ENCODE measurements around the gene THOC7.

DNA sequence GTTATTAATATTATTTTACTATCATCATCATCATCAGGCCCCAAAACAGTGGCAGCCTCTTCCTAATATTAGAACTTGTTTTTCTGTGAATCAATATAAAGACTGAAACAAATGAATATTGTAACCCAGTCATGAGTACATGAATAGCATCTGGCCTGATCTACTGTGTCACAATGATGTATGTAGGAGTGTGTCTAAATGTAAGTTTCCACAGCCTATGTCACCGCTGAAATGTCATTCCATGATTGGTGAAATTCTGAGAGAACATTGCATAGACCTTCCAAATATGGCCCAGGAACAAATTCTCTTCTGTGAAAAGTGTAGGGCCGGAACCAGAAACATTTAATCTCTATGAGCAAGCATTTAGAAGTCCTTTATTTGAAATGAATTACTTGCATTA, 65.1 kb downstream of the THOC7 start:
- no peak for TF ChIP-seq POLR2A (IDR thresholded peaks at IDR 0.05)
- TF ChIP-seq, protein P1, sequence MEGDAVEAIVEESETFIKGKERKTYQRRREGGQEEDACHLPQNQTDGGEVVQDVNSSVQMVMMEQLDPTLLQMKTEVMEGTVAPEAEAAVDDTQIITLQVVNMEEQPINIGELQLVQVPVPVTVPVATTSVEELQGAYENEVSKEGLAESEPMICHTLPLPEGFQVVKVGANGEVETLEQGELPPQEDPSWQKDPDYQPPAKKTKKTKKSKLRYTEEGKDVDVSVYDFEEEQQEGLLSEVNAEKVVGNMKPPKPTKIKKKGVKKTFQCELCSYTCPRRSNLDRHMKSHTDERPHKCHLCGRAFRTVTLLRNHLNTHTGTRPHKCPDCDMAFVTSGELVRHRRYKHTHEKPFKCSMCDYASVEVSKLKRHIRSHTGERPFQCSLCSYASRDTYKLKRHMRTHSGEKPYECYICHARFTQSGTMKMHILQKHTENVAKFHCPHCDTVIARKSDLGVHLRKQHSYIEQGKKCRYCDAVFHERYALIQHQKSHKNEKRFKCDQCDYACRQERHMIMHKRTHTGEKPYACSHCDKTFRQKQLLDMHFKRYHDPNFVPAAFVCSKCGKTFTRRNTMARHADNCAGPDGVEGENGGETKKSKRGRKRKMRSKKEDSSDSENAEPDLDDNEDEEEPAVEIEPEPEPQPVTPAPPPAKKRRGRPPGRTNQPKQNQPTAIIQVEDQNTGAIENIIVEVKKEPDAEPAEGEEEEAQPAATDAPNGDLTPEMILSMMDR (IDR thresholded peaks at IDR 0.05) = no peak

Measured in lower leg skin (tissue), 3 donors.